Measurements from ENCODE around the gene OR1L8. TPM values are rescaled to one million over a fixed set of nuclear protein-coding genes. Genes with fewer than 3 reads are reported as not detected.

Gene OR1L8
- total RNA-seq, 4 donors from 2014 or later = 0.27 to 0.28 TPM; not detected in 2

GRCh38 chr9:122518226-122518625 is 65.0 kb downstream of the OR1L8 start:
- intact Hi-C loops (cut with DNase I; ENCODE audit: low total_unique reads) = no loop called here
- Histone ChIP-seq H3K27me3 (no peaks in the 10 kb centered on the region), H3K4me1 (no peaks in the 10 kb centered on the region), H3K4me3 (no peak overlapping the region), H3K9me3 (no peaks in the 10 kb centered on the region), H3K36me3 (no peaks in the 10 kb centered on the region), H3K27ac (no peak overlapping the region)
- TF ChIP-seq POLR2A (IDR thresholded peaks at IDR 0.05) = no peak
- no peak for TF ChIP-seq CTCF (IDR thresholded peaks at IDR 0.05)
- no peak for DNase-seq

Other genes with a start within 250 kb of the OR1L8 start
- gene PTGS1, start 212.4 kb downstream of the OR1L8 start, total RNA-seq = 10 to 100 TPM in 2 of 4 donors, 1 to 10 TPM in 2; 2.1 to 20.6 (median 7.4) TPM
- not detected for gene OR1J1, start 105.5 kb downstream of the OR1L8 start, total RNA-seq
- not detected for gene OR1J2, start 72.6 kb downstream of the OR1L8 start, total RNA-seq
- gene OR1J4, start 64.2 kb downstream of the OR1L8 start, total RNA-seq = not detected
- not detected for gene OR1N1, start 56.1 kb downstream of the OR1L8 start, total RNA-seq
- gene OR1N2, start 30.3 kb downstream of the OR1L8 start, total RNA-seq = not detected
- gene OR1Q1, start 31.4 kb upstream of the OR1L8 start, total RNA-seq = not detected
- gene OR1B1, start 74.2 kb upstream of the OR1L8 start, total RNA-seq = under 1 TPM in 1 of 4 donors, not detected in 3; 0.41 TPM
- not detected for gene OR1L1, start 78.3 kb upstream of the OR1L8 start, total RNA-seq
- not detected for gene OR1L3, start 91.7 kb upstream of the OR1L8 start, total RNA-seq
- not detected for gene OR1L4, start 140.6 kb upstream of the OR1L8 start, total RNA-seq
- gene OR1L6, start 158.9 kb upstream of the OR1L8 start, total RNA-seq = not detected
- not detected for gene OR5C1, start 205.5 kb upstream of the OR1L8 start, total RNA-seq
- not detected for gene OR1K1, start 216.7 kb upstream of the OR1L8 start, total RNA-seq
- gene PDCL, start 245.2 kb upstream of the OR1L8 start, total RNA-seq = 10 to 100 TPM; 16.9 to 74.0 (median 21.1) TPM